ENCODE data around the gene CDO1.

DNA sequence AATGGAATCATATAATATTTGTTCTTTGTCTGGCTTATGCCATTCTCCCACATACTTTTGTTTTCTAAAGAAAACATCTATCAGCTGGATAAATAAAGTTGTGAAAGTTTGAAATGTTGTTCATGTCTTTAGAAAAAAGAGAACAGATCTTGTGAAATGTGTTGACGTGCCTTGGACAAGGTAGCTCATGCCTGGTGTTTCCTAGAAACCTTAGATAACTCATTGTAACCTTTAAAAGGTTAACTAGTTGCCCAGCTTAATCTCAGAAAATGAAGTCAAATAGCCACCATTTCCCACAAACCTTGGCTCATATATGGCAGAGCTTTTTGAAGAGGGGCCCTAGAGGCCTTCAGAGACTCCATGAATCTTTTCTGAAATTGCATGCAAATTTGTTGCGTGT lies 15.3 kb downstream of the CDO1 start:
- TF ChIP-seq CTCF (IDR thresholded peaks at IDR 0.05) (no peak), POLR2A (IDR thresholded peaks at IDR 0.05) (no peak)
